SK-N-MC (cell line): Measurements from ENCODE around the gene CCSAP.

ENCODE experiments used
- EZH2 ChIP-seq: fragments of 200-600 bp; sonication (generic); IDR thresholded peaks from one replicate; pipeline ENCODE4 v1.6.1; 2017; ENCODE audit warnings: antibody characterized with exemption
- FOXP2 ChIP-seq: optimal IDR thresholded peaks from 2 replicates; pipeline ENCODE3; 2011; ENCODE audit warnings: mild to moderate bottlenecking, moderate library complexity; ENCODE audit not compliant: insufficient read depth; ENCODE audit errors: extremely low read length, control extremely low read depth
- POLR2AphosphoS5 ChIP-seq: IDR thresholded peaks from 2 replicates; pipeline ENCODE4 v1.6.1; 2012; ENCODE audit warnings: mild to moderate bottlenecking, low read depth, low read length, borderline replicate concordance

DNA sequence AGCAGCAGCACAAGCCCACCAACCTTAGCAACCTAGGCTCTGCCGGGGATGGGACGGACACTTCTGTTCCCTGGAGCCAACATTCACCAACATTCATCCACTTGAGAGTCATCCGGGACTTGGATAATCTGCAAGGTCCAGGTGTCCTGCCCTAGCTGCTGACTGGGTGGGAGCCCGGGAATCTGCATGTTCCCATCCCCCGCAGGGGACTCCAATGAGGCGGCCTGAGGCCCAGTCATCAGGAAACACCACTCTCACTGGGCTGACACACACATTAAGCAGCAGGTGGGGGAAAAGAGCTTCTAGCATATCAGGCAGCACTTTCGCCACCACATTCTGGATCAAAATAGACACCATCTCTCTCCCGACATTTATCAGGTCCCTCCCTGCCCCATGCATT lies 38.4 kb upstream of the CCSAP start:
- no peak for TF ChIP-seq EZH2
- TF ChIP-seq POLR2AphosphoS5: no peak
- no peak for TF ChIP-seq FOXP2
